ENCODE measurements around the gene ZFYVE21.

The ZFYVE21 gene

GRCh38 chr14:103739466-103739792 is 23.8 kb downstream of the ZFYVE21 start:
- no peak for DNase-seq

GRCh38 chr14:103739793-103740501 is 24.3 kb downstream of the ZFYVE21 start:
- DNase-seq = no peak

- no peak for DNase-seq
Observed at GRCh38 chr14:103740991-103741689, 25.5 kb downstream of the ZFYVE21 start.

GRCh38 chr14:103741876-103742275 is 26.3 kb downstream of the ZFYVE21 start:
- DNase-seq = no peak

- DNase-seq = no peak
Observed at GRCh38 chr14:103742499-103743255, 27.1 kb downstream of the ZFYVE21 start.

GRCh38 chr14:103743691-103744090 is 28.1 kb downstream of the ZFYVE21 start:
- no peak for DNase-seq

- no peak for DNase-seq
Observed at GRCh38 chr14:103744621-103745395, 29.2 kb downstream of the ZFYVE21 start.

GRCh38 chr14:103745424-103745823 is 29.8 kb downstream of the ZFYVE21 start:
- no peak for DNase-seq

GRCh38 chr14:103746701-103747100 is 31.1 kb downstream of the ZFYVE21 start:
- no peak for DNase-seq

- peak; percentile 21 to 42 for DNase-seq
Observed at GRCh38 chr14:103748534-103748857, 32.9 kb downstream of the ZFYVE21 start.

GRCh38 chr14:103749452-103749851 is 33.8 kb downstream of the ZFYVE21 start:
- DNase-seq = peak in 1 of 2 experiments; percentile 33

GRCh38 chr14:103749860-103750259 is 34.2 kb downstream of the ZFYVE21 start:
- DNase-seq = no peak

- DNase-seq = no peak
Observed at GRCh38 chr14:103753774-103754173, 38.2 kb downstream of the ZFYVE21 start.

- DNase-seq = no peak
Observed at GRCh38 chr14:103755060-103755459, 39.5 kb downstream of the ZFYVE21 start.

GRCh38 chr14:103758059-103758776 is 42.6 kb downstream of the ZFYVE21 start:
- no peak for DNase-seq

- no peak for DNase-seq
Observed at GRCh38 chr14:103762036-103762435, 46.4 kb downstream of the ZFYVE21 start.

- DNase-seq = no peak
Observed at GRCh38 chr14:103762541-103762940, 46.9 kb downstream of the ZFYVE21 start.

GRCh38 chr14:103763730-103764488 is 48.3 kb downstream of the ZFYVE21 start:
- DNase-seq = no peak

- peak in 1 of 2 experiments; percentile 11 for DNase-seq
Observed at GRCh38 chr14:103765526-103765925, 49.9 kb downstream of the ZFYVE21 start.

- DNase-seq = no peak
Observed at GRCh38 chr14:103767336-103767894, 51.8 kb downstream of the ZFYVE21 start.

GRCh38 chr14:103770500-103770899 is 54.9 kb downstream of the ZFYVE21 start:
- no peak for DNase-seq

All from NCI-H524 (cell line).